DOHH2 (cell line): ENCODE results near the gene PLIN5.

Experiments used
- H3F3A ChIP-seq: fragments of 200-600 bp; sonication (generic), shearing (Covaris generic); 2 replicates; pipeline ENCODE4 v1.6.0; 2016; ENCODE audit warnings: antibody characterized with exemption, mild to moderate bottlenecking; ENCODE audit not compliant: control insufficient read depth, insufficient read depth
- H3K27ac ChIP-seq: fragments of 200-600 bp; sonication (generic); 2 replicates; pipeline ENCODE4 v1.5.1; 2014; ENCODE audit warnings: low read depth, mild to moderate bottlenecking, low read length, moderate library complexity
- H3K27me3 ChIP-seq: fragments of 200-600 bp; sonication (generic); 2 replicates; pipeline ENCODE4 v1.6.1; 2014; ENCODE audit warnings: mild to moderate bottlenecking, low read length, mixed read lengths; ENCODE audit not compliant: control insufficient read depth
- H3K36me3 ChIP-seq: fragments of 200-600 bp; sonication (generic); 2 replicates; pipeline ENCODE4 v1.6.1; 2014; ENCODE audit warnings: mild to moderate bottlenecking, low read length, moderate library complexity, mixed read lengths; ENCODE audit not compliant: control insufficient read depth
- H3K4me1 ChIP-seq: fragments of 200-600 bp; sonication (generic); 2 replicates; pipeline ENCODE4 v1.6.1; 2014; ENCODE audit warnings: mild to moderate bottlenecking, low read length, mixed read lengths; ENCODE audit not compliant: control insufficient read depth
- H3K4me2 ChIP-seq: fragments of 200-600 bp; sonication (generic); 2 replicates; pipeline ENCODE4 v1.6.0; 2014; ENCODE audit warnings: mild to moderate bottlenecking, low read length, moderate library complexity
- H3K4me3 ChIP-seq: fragments of 200-600 bp; sonication (generic); 2 replicates; pipeline ENCODE4 v1.5.1; 2014; ENCODE audit warnings: mild to moderate bottlenecking, low read length, mixed read lengths
- H3K79me2 ChIP-seq: fragments of 200-600 bp; sonication (generic); 2 replicates; pipeline ENCODE4 v1.6.1; 2014; ENCODE audit warnings: mild to moderate bottlenecking, low read length, mixed read lengths; ENCODE audit not compliant: control insufficient read depth
- H3K9me2 ChIP-seq: fragments of 200-600 bp; sonication (generic); replicated peaks from 2 replicates; pipeline ENCODE4 v1.6.1; 2014; ENCODE audit warnings: mild to moderate bottlenecking, low read length, mixed read lengths; ENCODE audit not compliant: control insufficient read depth
- H3K9me3 ChIP-seq: fragments of 200-600 bp; sonication (generic); 2 replicates; pipeline ENCODE4 v1.6.1; 2014; ENCODE audit warnings: antibody characterized with exemption, low read length, mixed read lengths; ENCODE audit not compliant: control insufficient read depth, insufficient read depth
- H4K20me1 ChIP-seq: fragments of 200-600 bp; sonication (generic); 2 replicates; pipeline ENCODE4 v1.6.0; 2014; ENCODE audit warnings: low read depth, mild to moderate bottlenecking, antibody characterized with exemption, low read length, moderate library complexity; ENCODE audit not compliant: control insufficient read depth, insufficient read depth
- EZH2phosphoT487 ChIP-seq: fragments of 200-600 bp; sonication (generic); IDR thresholded peaks from 2 replicates; pipeline ENCODE4 v1.6.1; 2017; ENCODE audit warnings: borderline replicate concordance, mild to moderate bottlenecking, antibody characterized with exemption, low read length, moderate library complexity, mixed read lengths
- TF ChIP-seq, protein P1 (sequence below): fragments of 200-600 bp; sonication (generic); IDR thresholded peaks from one replicate; pipeline ENCODE4 v1.5.1; 2014; ENCODE audit warnings: antibody characterized with exemption, mild to moderate bottlenecking, low read depth, low read length; ENCODE audit not compliant: poor library complexity, severe bottlenecking

PLIN5 gene

DNA sequence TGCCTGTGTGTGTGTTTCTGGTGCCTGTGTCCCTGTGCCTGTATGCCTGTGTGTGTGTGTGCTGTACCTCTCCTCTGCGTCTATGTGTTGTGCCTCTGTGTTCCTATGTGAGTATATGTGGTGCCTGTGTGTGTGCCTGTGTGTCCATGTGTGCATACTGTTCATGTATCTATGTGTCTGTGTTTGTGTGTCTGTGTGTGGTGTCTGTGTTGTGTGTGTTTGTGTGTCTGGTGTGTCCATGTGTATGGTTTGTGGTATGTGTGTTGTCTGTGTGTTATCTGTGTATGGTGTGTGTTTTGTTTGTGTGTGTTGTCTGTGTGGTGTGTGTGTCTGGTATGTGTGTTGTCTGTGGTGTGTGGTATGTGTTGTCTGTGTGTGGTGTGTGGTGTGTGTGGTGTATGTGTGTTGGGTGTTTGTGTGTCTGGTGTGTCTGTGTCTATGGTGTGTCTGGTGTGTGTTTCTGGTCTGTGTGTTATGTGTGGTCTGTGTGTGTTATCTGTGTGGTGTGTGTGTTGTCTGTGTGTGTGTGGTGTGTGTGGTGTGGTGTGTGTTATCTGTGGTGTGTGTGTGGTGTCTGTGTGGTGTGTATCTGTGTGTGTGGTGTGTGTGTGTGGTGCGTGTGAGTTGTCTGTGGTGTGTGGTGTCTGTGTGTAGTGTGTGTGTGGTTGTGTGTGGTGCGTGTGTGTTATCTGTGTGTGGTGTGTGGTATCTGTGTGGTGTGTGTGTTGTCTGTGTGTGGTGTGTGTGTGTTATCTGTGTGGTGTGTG lies 42.5 kb downstream of the PLIN5 start:
- Histone ChIP-seq H3K79me2 (no peaks in the 10 kb centered on the region), H3K4me1 (no peaks in the 10 kb centered on the region), H3F3A (no peaks in the 10 kb centered on the region), H3K27me3 (no peaks in the 10 kb centered on the region), H3K4me3 (no peak overlapping the region), H3K27ac (no peak overlapping the region), H3K9me3 (no peaks in the 10 kb centered on the region), H3K9me2 (no peaks in the 10 kb centered on the region), H4K20me1 (no peaks in the 10 kb centered on the region), H3K4me2 (no peak overlapping the region), H3K36me3 (peaks cover 40% of the 10 kb centered on the region)
- TF ChIP-seq, protein P1, sequence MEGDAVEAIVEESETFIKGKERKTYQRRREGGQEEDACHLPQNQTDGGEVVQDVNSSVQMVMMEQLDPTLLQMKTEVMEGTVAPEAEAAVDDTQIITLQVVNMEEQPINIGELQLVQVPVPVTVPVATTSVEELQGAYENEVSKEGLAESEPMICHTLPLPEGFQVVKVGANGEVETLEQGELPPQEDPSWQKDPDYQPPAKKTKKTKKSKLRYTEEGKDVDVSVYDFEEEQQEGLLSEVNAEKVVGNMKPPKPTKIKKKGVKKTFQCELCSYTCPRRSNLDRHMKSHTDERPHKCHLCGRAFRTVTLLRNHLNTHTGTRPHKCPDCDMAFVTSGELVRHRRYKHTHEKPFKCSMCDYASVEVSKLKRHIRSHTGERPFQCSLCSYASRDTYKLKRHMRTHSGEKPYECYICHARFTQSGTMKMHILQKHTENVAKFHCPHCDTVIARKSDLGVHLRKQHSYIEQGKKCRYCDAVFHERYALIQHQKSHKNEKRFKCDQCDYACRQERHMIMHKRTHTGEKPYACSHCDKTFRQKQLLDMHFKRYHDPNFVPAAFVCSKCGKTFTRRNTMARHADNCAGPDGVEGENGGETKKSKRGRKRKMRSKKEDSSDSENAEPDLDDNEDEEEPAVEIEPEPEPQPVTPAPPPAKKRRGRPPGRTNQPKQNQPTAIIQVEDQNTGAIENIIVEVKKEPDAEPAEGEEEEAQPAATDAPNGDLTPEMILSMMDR = no peak
- no peak for TF ChIP-seq EZH2phosphoT487

DNA sequence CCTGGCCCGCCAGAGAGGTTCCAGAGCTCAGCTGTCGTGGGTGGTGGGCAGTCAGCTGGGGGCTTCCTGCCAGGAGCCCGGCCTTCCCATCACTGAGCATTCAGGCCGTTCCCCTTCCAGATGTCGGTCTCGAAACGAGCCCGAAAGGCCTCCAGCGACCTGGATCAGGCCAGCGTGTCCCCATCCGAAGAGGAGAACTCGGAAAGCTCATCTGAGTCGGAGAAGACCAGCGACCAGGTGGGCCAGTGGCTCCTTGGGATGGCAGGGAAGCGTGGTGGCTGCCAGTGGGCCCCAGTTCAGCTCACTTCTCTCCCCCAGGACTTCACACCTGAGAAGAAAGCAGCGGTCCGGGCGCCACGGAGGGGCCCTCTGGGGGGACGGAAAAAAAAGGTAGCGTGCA lies 43.6 kb downstream of the PLIN5 start:
- H3K9me3 ChIP-seq = no peaks in the 10 kb centered on the region
- H3K9me2 ChIP-seq = no peaks in the 10 kb centered on the region
- TF ChIP-seq, protein P1 = no peak
- no peak for TF ChIP-seq EZH2phosphoT487
- H3K4me3 ChIP-seq = no peak overlapping the region
- H3K4me1 ChIP-seq = no peaks in the 10 kb centered on the region
- no peak overlapping the region for H3K27ac ChIP-seq
- no peak overlapping the region for H3K4me2 ChIP-seq
- H3K79me2 ChIP-seq = no peaks in the 10 kb centered on the region
- no peaks in the 10 kb centered on the region for H3K27me3 ChIP-seq
- no peaks in the 10 kb centered on the region for H3F3A ChIP-seq
- H3K36me3 ChIP-seq = peaks cover 38% of the 10 kb centered on the region
- H4K20me1 ChIP-seq = no peaks in the 10 kb centered on the region

DNA sequence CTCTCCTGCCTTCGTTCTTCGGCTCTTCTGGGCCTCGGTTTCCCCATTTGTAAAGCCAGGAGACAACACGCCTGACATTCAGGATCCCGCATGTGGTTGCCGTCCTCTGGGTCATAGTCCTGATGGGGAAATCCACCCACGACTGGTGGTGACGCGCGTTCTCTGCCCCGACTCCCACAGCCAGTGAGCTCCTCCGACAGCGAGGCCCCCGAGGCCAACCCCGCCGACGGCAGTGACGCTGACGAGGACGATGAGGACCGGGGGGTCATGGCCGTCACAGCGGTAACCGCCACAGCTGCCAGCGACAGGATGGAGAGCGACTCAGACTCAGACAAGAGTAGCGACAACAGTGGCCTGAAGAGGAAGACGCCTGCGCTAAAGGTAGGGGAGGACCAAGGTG lies 46.5 kb downstream of the PLIN5 start:
- Histone ChIP-seq H3K9me3 (no peaks in the 10 kb centered on the region), H4K20me1 (no peaks in the 10 kb centered on the region), H3K27me3 (no peaks in the 10 kb centered on the region), H3K9me2 (no peaks in the 10 kb centered on the region), H3K4me1 (no peaks in the 10 kb centered on the region), H3K36me3 (peaks cover 30% of the 10 kb centered on the region), H3K4me2 (no peak overlapping the region), H3K79me2 (no peaks in the 10 kb centered on the region), H3K27ac (no peak overlapping the region), H3K4me3 (no peak overlapping the region), H3F3A (no peaks in the 10 kb centered on the region)
- TF ChIP-seq EZH2phosphoT487 = no peak
- TF ChIP-seq, protein P1 = no peak
